Activated CD4-positive, alpha-beta T cell treated with anti-CD3 and anti-CD28 coated beads, Interleukin-2, amount 50 U/mL, for 48 hours (primary cell): ENCODE measurements around the gene TNFAIP3.
A peak's percentile ranks its signal among the peaks of the same experiment; 100 is the strongest.

Source experiments
- DNase-seq, 2 experiments: peaks; one replicate each; pipeline ENCODE4 v3.0.0-alpha.2; 2020

The TNFAIP3 gene

GRCh38 chr6:137927777-137928218, 60.7 kb downstream of the TNFAIP3 start:
- peak; percentile 71 to 83 for DNase-seq

GRCh38 chr6:137928286-137928685, 61.2 kb downstream of the TNFAIP3 start:
- DNase-seq = peak in 1 of 2 experiments; percentile 47

GRCh38 chr6:137931849-137932465, 64.9 kb downstream of the TNFAIP3 start:
- no peak for DNase-seq
